Measurements from ENCODE around the gene ALX3.

Gene ALX3

DNA sequence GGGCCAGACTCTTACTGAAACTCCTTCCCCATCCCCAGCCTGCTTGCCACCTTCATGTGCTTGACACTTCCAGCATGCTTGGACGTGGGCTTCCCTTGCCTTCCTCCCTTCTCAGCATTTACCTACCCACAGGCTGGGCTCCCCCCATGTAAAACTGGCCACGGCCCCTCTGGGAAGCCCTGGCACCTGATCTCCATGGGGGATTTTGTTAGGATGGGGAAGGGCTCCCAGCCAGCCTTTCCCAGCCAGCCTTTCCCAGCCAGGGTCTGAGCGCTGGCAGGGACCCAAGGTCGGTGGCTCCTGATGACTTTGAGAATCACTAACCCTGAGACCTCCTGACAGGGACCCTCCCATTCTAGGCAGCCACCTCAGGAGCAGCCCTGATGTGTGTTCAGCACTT, 6.7 kb downstream of the ALX3 start:
- DNase-seq = no peak

DNA sequence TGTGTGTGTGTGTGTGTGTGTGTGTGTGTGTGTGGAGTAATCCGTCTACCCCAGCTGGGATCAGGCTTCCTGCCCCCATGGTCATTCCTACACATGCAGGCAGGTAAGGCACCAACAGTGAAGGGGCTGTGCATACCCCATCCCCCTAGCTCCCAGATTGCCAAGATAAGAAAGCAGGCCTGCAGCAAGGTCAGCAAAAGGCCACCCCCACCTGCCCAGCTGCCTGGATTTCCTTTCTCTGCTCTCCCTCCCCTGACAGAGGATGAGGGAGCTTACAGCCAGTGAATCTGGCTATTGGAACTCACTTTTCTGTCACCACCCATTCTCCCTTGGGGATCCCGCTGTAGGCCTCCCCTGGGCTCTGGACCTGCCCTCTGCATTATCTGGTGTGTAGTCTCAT, 7.9 kb downstream of the ALX3 start:
- no peak for DNase-seq

DNA sequence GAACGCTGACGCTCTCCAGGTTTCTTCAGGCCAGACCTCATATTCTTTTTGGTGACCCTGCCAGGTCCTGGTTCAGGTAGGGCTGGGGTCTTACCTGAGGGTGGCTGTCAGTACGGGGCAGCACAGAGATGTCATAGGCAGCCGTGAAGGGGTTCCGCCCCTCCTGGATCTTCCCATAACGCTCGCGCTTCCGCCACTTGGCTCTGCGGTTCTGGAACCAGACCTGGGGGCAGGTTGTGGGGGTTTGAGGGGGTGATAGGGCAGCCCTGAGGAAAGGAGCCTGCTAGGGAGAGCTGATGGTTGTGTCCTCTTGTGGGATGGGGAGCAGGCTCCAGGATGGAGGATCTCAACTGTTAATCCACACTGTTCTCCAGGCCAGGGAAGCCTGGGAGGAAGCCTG, 9.1 kb downstream of the ALX3 start:
- no peak for DNase-seq

DNA sequence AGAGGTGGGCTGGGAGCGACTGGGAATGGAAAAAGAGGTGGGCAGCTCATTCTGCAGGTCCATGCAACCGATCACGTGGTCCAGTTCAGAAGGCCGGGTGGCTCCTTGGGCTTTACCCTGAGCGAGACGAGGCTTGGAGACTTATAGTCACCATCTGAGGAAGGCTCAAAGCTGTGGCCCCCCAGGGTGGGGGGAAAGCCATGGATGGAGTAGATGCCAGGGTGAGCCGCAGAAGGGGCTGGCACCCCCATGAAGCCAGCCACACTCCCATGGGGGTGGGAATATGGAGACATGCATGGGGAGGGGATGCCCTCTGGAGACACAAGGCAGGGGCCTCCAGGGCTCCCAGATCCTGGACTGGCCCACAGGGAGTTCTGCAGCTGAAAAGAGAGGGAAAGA, 9.8 kb downstream of the ALX3 start:
- DNase-seq = no peak

DNA sequence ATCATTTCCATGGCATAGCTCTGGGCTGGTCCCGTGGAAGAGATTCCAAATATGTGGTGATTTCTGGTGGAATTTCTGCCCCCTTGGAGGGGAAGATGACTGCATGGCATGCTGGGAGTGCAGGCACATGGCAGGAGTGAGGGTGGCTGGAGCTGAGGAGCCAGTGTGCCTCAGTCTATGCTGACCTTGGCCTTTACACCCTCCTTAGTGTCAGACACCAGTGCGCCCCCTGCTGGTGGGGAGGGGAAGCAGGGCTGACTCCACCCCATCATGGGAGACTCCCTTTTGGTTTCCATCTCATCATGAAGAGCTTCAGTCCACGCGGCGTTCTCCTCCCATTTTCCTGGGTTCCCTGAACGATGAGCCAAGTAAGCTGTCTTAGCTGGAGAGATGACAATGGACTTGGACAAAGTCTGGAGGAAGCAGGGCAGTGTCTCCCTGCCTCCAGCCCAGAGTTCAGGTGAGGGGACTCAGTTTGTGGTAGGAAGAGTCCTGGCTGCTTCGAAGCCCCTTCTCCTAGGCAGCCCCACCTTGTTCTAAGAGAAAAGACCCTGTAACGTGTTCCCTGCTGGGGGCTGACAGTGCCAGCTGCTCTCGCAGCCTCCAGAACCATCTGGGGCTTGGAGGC, 10.3 kb downstream of the ALX3 start:
- DNase-seq = peak; percentile 79

DNA sequence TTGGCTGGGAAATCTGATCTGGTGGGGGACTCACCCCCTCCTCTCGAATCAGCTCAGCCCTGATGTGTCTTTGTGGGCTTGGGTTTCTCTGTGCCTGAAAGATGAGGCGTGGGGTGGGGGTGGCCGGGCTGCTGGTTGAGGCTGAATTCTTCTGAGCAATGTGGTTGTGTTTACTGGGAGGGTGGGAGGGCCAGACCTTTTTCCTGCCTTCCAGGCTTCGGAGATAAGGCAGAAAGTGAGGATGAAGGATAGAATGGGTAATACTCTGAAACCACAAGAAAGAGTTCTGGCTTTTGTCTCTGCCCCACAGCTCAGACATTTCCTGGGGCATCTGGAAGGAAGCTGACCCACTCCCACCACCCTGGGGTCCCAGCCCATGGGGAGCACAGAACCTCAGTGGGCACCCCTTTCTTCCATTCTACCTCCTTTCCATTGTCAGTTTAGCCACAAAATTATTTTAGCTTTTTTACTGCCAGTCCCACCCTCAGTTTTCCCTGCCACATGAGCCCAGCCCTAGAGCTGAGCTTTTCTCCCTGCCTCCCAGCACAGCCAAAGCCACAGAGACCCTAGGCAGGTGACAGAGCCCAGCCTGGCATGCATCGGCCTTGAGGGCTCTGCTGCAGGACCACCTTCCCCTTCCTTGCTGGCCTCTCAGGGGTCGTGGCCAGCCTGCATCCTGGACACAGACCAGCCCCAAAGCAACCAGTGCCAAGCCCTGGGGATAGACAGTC, 11.2 kb downstream of the ALX3 start:
- no peak for DNase-seq

DNA sequence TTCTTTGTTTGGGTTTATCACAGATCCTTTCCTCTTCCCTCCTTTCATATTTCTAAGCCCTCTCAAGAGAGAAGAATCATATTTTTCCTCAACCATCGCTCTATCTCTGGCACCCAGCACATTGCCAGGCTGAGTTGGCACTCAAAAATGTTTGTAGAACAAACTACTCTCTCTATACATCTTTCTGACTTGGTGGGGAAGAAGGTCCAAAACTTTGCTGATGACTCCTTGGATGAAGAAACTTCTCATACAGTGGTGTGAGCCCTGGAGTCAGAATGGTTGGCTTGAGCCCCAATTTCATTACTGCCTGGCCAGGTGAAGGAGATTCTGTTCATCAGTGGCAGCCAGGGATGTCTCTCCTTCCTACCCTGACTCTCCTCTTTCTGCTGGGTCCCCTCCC, 11.9 kb downstream of the ALX3 start:
- no peak for DNase-seq

DNA sequence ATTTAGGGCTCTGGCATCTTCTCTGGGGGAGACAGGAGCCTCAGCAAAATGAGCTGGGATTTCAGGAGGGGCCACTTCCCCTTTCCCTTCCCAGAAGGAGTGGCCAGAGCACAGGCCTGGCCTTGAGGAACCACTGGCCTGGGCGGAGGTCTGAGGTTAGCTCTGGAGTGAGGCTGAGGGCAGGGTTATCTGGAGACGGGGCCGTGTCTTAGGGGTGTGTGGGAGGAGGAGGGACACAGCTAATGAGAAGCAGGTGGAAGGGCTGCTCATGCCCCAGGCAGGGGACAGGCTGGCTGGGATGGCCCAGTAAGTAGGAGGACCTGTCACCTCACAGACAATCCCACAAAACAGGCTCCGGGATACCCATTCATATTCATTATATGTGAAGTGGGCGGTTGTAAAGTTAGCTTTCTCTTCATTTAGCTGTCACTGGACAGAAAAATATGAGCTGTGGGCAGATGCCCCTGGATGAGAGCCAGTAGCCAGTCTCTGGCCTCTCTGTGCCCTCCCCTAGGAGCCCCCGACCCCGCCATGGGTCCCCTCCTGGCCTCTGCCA, 12.4 kb downstream of the ALX3 start:
- no peak for DNase-seq

DNA sequence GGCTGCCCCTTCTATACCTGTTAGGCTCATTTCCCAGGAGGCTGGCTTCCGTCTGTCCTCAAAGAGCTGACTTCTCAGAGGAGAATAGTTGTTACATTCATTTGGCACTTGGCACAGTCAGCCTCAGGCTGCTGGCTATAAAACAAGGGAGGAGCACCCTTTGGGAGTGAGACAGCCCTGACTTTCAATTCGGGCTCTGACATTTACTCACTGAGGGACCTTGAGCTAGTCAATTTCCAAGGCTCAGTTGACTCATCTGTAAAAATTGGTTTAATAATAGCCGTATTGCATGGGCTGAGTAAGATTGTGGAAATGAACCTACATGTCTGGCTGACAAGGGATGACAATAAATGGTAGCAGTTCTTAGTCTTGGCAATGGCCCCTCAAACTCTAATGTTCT, 13.7 kb downstream of the ALX3 start:
- DNase-seq = no peak

DNA sequence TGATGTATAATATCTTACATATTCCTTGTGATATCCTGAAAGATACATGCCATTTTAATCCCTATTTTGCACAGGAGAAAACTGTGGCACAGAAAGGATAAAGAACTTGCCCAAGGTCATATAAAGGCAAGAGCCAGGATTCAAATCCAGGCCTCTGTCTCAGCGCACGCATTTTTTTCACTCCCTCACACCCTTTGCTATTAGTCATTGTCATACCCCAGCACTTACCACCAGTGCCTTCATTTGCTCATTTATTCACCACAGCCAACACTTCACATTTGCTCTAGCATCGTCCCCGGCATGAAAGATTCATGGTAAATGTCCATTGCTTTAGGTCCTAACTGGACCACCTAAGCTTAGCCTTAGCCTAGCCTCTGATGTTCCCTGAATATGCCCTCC, 14.2 kb downstream of the ALX3 start:
- DNase-seq = no peak

DNA sequence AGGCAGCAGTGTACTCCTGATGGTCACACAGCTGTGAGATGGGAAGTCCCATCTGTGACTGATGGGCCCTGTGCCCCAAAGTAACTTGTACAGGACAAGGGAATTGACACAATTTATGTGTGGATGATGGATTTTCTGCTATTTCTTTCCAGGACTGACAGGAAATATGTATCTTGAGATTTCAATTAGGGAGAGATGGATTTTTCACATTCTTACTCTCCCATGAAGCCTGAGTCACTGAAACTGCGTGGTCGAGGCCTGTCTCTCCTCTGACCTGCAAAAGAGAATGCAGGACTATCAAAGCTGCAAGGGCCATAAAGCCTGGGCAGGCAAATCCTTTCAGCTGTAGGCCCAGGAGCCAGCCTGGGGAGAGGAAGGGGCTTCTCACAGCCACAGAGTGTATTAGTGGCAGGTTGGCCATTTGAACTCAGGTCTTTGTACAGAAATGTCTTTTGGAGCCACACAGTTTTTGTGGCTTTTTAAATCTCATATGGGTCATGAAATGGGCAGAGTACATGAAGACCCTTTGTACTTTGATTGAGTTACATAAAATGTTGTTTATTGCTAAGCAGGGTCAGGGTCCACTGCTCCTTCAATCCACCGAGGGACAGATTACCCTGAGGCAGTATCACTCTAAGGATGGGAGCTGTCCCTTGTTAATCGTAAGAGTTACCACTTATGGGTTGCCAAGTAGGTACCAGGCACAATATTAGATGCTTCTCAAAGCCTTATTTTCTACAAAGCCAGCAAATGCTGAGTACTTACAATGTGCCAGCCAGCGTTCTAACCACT, 14.8 kb downstream of the ALX3 start:
- no peak for DNase-seq

DNA sequence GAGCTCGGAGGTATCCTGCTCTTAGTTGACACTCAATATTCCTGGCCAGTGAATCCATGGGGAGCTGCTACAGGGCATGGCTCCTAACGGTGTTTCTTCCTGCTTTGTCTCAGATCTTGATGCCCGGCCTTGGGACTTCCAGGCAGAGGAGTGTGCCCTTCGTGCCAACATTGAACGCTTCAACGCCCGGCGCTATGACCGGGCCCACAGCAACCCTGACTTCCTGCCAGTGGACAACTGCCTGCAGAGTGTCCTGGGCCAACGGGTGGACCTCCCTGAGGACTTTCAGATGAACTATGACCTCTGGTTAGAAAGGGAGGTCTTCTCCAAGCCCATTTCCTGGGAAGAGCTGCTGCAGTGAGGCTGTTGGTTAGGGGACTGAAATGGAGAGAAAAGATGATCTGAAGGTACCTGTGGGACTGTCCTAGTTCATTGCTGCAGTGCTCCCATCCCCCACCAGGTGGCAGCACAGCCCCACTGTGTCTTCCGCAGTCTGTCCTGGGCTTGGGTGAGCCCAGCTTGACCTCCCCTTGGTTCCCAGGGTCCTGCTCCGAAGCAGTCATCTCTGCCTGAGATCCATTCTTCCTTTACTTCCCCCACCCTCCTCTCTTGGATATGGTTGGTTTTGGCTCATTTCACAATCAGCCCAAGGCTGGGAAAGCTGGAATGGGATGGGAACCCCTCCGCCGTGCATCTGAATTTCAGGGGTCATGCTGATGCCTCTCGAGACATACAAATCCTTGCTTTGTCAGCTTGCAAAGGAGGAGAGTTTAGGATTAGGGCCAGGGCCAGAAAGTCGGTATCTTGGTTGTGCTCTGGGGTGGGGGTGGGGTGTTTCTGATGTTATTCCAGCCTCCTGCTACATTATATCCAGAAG, 16.7 kb downstream of the ALX3 start:
- DNase-seq = peak; percentile 73

DNA sequence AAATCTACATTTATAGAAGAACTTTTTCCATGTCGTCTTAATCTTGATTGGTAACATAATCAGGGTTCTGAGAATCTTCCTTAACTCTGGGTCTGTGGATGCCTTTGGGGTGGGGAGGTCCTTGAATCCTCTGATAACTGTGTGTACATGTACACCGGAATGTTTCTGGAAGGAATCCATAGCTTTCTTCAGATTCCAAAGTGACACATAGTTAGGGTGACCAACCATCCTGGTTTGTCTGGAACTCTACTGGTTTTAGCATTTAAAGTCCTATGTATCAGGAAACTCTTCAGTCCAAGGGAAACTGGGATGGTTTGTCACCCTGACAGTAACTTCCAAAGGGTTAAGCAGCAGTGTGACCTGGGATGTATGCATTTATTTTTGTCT, 19.2 kb downstream of the ALX3 start:
- no peak for DNase-seq

DNA sequence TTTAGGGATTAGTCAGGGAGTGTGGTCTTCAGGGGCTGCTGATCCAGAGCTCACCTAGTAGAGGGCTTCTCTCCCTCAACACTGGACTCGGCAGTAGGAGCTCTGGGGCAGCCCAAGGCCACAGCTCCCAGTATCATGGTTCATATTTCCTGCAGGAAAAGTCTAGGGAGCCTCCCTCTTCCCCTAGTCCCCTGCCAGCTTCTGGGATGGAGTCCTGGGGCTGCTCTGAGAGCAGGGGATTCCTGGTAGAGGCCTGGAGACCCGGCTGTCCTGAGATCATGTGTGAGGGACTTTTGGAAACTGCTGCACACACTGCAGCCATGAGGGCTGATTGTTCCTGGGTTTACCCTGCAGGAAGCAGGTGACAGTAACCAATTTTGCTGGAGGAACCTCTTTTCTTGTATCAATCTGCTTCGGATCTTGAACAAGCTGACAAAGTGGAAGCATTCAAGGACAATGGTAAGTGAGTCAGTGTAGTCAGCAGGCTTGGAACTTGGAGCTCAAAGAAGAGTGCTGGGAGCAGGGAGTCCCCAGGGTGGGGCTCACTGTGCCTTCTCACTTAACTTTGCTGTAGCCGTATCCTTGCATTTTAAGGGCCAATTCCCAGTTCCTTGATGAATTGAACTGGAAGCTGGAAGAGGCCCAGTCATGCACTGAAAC, 19.7 kb downstream of the ALX3 start:
- no peak for DNase-seq

DNA sequence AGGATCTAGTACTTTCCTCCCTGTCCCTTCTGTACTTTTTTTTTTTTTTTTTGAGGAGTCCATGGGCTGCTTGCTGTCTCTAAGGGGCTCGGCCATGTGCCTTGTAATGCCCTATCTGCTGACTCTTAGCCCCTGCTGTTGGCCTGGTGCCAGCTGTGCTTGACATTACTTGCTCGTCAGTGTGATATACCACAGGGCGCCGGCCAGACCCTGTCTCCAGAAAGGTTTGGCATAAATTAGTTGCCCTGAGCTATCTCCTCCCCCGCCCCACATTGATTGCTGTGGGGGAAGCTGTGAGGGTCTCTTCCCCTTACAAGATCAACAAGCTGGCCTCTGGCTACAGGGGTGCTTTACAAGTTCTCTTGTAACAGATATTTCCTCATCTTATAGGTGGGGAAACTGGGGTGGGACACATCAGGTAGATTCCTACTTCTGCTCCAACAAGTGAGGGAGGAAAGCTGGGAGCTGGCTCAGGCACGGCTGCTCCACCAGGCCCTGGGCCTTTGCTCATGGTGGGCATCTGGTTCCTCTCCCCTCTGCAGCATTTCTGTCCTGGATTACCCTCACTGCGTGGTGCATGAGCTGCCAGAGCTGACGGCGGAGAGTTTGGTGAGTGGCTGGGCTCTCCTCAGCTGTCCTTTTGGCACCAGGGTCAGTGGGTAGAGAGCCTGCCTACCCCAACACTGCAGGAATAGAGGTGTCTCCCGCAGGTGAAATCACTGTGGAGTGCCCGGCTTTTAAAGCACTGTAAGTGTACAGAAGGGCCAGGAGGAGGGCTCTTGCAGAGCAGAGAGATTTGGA, 20.5 kb downstream of the ALX3 start:
- DNase-seq = no peak

DNA sequence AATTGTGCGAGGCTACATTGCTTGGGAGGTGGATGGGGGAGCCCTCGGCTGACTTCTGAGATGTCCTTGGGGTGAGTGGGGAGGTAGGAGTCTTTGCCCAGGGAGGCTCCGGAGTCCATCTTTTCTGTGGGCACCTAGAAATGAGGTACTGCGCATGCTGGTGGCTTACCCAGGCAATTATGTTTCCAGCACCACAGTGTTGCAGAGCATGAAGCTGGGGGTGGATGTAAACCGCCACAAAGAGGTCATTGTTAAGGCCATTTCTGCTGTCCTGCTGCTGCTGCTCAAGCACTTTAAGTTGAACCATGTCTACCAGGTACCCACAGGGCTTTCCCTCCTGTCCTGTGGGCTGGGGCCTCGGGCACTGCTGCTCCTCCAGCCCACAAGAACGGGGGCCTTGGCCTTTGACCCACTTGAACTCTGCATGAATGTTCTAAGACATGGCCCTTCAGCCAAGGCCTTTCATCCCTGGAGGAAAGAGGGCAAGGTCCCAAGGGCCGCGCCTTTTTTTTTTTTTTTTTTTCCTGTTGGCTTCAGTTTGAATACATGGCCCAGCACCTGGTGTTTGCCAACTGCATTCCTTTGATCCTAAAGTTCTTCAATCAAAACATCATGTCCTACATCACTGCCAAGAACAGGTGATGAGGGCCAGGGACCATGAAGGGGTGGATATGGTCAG, 21.4 kb downstream of the ALX3 start:
- no peak for DNase-seq

DNA sequence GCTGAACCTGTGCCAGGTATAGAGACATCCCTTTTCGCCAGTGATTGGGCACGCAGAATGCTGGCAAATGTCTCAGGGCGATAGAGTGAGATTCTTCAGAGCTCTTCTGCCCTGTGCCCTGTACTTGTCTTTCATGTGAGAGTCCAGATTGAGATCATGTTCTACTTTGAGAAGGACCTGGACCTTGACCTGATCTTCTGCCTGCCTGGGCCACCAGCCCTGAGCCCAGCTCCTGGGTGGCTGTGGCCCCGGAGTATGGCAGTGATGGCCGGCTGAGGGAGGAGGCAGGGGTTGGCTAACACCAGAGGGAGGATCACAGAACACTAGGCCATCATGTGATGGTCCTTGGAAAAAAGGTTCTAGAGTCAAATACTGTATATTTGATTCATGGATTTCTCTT, 22.2 kb downstream of the ALX3 start:
- no peak for DNase-seq

DNA sequence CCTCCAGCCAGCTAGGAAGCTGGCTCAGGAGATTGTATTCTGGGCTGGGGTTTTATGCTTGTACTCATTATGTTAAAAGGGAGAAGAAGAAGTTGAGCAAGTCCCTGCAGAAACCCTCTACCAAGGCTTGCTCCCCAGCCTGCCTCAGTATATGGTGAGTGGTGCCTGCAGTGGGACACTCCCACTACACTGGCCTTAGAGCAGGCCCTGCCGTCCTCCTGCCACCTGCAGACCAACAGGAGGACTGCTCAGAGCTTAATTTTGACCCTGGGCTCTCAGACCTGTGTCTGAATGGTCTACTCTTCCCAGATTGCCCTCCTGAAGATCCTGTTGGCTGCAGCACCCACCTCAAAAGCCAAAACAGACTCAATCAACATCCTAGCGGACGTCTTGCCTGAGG, 23.0 kb downstream of the ALX3 start:
- DNase-seq = no peak

DNA sequence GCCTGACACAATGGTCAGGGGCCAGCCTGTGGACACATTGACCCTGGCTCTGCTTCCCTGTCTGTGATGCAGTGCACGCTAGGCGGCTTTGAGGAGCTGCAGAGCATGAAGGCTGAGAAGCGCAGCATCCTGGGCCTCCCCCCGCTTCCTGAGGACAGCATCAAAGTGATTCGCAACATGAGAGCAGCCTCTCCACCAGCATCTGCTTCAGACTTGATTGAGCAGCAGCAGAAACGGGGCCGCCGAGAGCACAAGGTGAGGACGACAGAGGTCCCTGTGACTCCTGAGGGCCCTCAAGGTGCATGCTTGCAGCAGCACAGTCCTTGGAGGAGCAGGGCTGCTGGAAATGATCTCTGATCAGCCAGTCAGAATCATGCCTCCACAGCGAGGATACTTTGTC, 27.5 kb downstream of the ALX3 start:
- no peak for DNase-seq

DNA sequence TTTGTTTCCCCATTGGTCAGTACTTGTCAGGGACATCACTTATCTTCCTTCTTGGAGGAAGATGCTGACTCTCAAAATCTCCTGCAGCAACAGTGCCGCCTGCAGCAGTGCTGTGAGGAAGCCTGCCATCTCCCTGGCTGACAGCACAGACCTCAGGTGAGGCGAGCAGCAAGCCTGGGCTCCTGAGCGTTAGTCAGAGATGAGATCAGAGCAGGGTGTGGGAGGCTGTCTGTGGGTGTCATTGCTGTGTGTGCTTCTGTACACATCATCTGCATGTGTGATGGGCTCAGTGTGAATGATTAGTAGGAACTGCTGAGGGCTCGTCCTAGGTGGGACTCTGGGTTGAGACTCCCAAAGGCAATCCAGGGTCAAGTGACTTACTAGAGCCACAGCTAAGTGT, 29.9 kb downstream of the ALX3 start:
- peak; percentile 45 for DNase-seq

DNA sequence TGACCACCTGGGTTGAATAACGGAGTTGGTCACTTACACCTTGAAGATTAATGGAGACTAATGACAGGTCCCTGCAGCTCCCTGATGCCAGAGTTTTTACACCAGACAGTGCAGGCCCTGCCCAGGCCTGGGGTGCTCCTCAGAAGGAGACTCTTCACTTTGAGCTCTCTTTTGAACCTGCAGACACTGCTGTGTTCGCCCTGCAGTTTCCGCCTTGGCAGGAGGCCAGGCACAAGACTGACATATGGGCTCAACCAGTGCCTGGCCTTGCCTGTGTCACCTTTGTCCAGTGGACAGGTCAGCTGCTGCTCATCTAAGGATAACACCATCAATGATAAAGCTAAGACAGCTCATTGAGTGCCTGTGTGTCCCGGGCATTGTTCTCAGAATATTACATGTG, 30.8 kb downstream of the ALX3 start:
- no peak for DNase-seq

Data from activated naive CD4-positive, alpha-beta T cell treated with Interleukin-2 at 50 U/mL for 16 hours (primary cell).